Activated CD4-positive, alpha-beta T cell treated with anti-CD3 and anti-CD28 coated beads for 36 hours (primary cell): Measurements from ENCODE around the gene RTP5. TPM values are rescaled to one million over a fixed set of nuclear protein-coding genes. Genes with fewer than 3 reads are reported as not detected.

Experiments used
- ATAC-seq: fragments of 200-7000 bp; cut with Tn5 transposase; one replicate; pipeline ENCODE4 v1.10.0; 2021; ENCODE audit warnings: mild to moderate bottlenecking, moderate library complexity
- CTCF ChIA-PET: fragments of 350-600 bp; sonication (Branson Sonifier 250); formaldehyde crosslinking; loops from one replicate; lab custom pipeline; 2021; ENCODE audit warnings: antibody characterized with exemption; lab: Charles Lee
- POLR2A ChIA-PET: fragments of 350-600 bp; sonication (Branson Sonifier 250); formaldehyde crosslinking; loops from one replicate; lab custom pipeline; 2021; ENCODE audit warnings: antibody characterized with exemption, inconsistent platforms; lab: Charles Lee
- DNase-seq: peaks from one replicate; pipeline ENCODE4 v3.0.0-alpha.2; 2020
- H3K27ac Mint-ChIP-seq: one replicate; pipeline ENCODE4 v1.8.0; 2021; ENCODE audit warnings: mixed read lengths
- H3K27me3 Mint-ChIP-seq: one replicate; pipeline ENCODE4 v1.8.0; 2021; ENCODE audit warnings: mixed read lengths
- H3K36me3 Mint-ChIP-seq: one replicate; pipeline ENCODE4 v1.8.0; 2021; ENCODE audit warnings: low read depth, mixed read lengths
- H3K4me1 Mint-ChIP-seq: one replicate; pipeline ENCODE4 v1.8.0; 2021; ENCODE audit warnings: mixed read lengths
- H3K4me3 Mint-ChIP-seq: one replicate; pipeline ENCODE4 v1.8.0; 2021; ENCODE audit warnings: mild to moderate bottlenecking, moderate library complexity, mixed read lengths
- H3K9me3 Mint-ChIP-seq: one replicate; pipeline ENCODE4 v1.8.0; 2021; ENCODE audit warnings: low read depth, mixed read lengths
- intact Hi-C, 2 experiments: fragments of 100-400 bp; cut with DNase I in 1 of 2; cut with micrococcal nuclease in 1 of 2; formaldehyde crosslinking; loops; one replicate each; pipeline versions ENCODE4 v1.14.2 to v1.15.1; 2022 to 2024; cut with DNase I, micrococcal nuclease
- total RNA-seq, 2 experiments: library from RNA; stranded (reverse); gene quantifications; one replicate each; pipeline ENCODE4 v1.2.3, GENCODE V29; 2021

Gene RTP5
- total RNA-seq, 2 experiments from 2014 or later, result 0.07 TPM; not detected in 1

DNA sequence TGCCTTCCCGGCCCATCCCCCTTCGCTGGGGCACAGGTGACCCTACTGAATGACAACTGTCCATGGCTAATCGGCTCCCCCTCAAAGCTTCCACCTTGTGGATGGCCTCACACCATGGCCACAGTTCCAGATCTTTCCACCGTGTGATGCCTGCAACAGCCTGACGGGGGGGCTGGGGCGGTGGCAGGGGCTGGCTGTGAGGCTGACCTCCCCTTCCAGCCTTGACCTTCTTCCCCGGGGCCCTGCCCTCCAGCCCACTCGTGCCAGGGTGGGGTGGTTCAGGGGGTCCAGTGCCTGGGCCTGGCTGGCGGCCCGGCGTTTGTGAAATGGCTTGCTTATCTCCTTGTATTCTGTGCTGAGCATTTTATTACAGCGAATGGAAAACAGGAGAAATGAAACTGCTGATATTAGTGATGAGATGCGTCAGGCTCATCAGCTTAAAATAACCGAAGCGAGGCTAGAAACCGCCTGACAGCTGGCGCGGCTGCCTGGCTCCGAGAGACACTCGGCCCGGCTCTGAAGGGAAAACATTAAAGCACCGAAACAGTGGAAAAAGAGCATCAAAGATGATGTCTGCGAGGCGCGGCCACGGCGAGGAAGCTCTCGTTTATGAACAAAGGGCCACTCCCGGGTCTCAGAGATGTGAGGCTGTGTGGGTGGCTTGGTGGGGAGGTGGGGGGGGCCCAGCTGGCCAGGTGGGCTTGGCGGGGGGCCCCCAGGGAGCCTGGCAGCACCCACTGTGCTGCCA lies 9.9 kb upstream of the RTP5 start:
- peak overlapping the region; percentile 95 for H3K27ac Mint-ChIP-seq

DNA sequence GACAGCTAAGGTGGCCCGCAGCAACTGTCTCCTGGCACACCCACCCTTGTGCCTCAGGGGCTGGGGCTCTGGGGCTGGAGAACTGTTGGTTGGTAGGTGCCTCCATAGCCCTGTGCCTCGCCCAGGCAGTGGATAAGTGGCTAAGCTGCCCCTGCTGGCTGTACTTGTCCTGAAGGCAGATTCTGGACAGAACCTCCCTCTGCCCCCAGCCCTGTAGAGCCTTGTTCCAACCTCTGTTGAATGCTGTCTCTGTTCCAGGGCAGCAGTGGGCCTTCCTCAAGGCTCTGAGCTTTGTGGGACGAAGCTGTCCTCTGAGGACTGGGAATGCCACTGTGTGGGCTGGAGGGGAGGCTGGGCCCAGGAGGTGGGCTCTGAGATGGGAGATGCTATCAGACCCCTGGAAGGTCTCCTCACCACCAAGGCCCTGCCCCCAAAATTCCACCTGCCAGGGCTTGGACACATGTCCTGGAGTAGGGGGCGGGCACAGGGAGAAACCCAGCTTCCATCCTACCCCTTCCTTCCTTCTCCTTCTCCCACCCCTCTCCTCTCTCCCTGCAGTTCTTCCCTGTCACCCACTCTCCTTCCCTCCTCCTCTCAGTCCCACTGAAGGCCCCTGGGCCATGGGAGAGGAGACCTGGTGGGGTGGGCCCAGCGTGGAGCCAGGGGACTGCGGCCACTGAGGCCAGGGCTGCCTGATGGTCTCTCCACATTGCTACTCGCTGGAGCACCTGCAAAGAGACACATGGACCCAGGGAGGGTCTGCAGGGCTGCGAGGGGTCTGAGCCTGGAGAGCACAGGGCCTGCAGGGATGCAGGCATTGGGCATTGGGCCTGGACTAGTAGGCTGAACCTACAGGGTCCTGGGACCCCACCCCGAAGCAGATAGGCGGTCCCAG lies 9.1 kb upstream of the RTP5 start:
- ATAC-seq (peak; percentile 17), DNase-seq (no peak)
- peaks cover 71% of the 10 kb centered on the region for H3K4me1 Mint-ChIP-seq
- H3K36me3 Mint-ChIP-seq, result peaks cover 21% of the 10 kb centered on the region
- H3K27ac Mint-ChIP-seq, result peak overlapping the region; percentile 95
- CTCF ChIA-PET, result interaction anchor here (0.6 to 1.9 kb wide), 8 partner anchors 8 to 126 kb away, joined by 3 to 14 read pairs (median 4); partner anchors contain the start of gene D2HGDH
- H3K9me3 Mint-ChIP-seq, result peaks cover 12% of the 10 kb centered on the region
- peaks cover 19% of the 10 kb centered on the region for H3K27me3 Mint-ChIP-seq
- POLR2A ChIA-PET, result interaction anchor here (1.0 to 1.5 kb wide), 2 partner anchors 8 to 174 kb away, joined by 5 to 6 read pairs; partner anchors contain the start of gene DTYMK
- H3K4me3 Mint-ChIP-seq, result peak overlapping the region; percentile 85
- intact Hi-C loops, result loop anchor here (1.0 to 5.0 kb wide), 3 partner anchors 123 to 240 kb away; partner anchors contain the start of gene DTYMK (in 2 of the 2)

More for the DNA sequence above, 9.9 kb upstream of the RTP5 start:
- Mint-ChIP-seq H3K9me3 (peaks cover 6% of the 10 kb centered on the region), H3K27me3 (peaks cover 11% of the 10 kb centered on the region), H3K4me3 (peak overlapping the region; percentile 85), H3K36me3 (peaks cover 21% of the 10 kb centered on the region), H3K4me1 (peaks cover 63% of the 10 kb centered on the region)
- intact Hi-C loops, result loop anchor here (1.0 to 5.0 kb wide), 9 partner anchors 9 to 239 kb away; partner anchors contain the start of genes DTYMK (in 2 of the 2) and D2HGDH (in 1 of the 2)
- POLR2A ChIA-PET, result interaction anchor here (0.9 to 1.5 kb wide), 3 partner anchors 8 to 173 kb away, joined by 3 to 6 read pairs (median 5); partner anchors contain the start of gene DTYMK
- CTCF ChIA-PET, result interaction anchor here (0.8 to 1.9 kb wide), 7 partner anchors 9 to 126 kb away, joined by 3 to 14 read pairs (median 4); partner anchors contain the start of gene D2HGDH
- DNase-seq (peak; percentile 88), ATAC-seq (peak; percentile 47)

DNA sequence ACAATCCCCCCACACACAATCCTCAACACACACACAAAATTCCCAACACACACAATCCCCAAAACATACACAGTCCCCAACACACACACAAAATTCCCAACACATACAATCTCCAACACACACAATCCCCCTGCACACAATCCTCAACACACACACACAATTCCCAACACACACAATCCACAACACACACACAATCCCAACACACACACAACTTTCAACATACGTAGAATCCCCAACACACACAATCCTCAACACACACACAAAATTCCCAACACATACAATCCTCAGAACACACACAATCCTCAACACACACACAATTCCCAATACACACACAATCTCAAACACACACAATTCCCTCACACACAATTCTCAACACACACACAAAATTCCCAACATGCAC lies 8.3 kb upstream of the RTP5 start:
- Mint-ChIP-seq H3K36me3 (peaks cover 21% of the 10 kb centered on the region), H3K27ac (peak overlapping the region; percentile 95), H3K4me3 (no peak overlapping the region), H3K4me1 (peaks cover 73% of the 10 kb centered on the region), H3K9me3 (peaks cover 12% of the 10 kb centered on the region), H3K27me3 (peaks cover 24% of the 10 kb centered on the region)
- ChIA-PET CTCF (interaction anchor here (1.9 kb wide), 1 partner anchor 127 kb away, joined by 4 read pairs; the partner anchor contains the start of gene D2HGDH), POLR2A (no interaction called here)
- DNase-seq, result no peak
- ATAC-seq, result no peak
- intact Hi-C loops, result loop anchor here (5.0 kb wide), 2 partner anchors 124 to 174 kb away; partner anchors contain the start of gene DTYMK (in 2 of the 2)

DNA sequence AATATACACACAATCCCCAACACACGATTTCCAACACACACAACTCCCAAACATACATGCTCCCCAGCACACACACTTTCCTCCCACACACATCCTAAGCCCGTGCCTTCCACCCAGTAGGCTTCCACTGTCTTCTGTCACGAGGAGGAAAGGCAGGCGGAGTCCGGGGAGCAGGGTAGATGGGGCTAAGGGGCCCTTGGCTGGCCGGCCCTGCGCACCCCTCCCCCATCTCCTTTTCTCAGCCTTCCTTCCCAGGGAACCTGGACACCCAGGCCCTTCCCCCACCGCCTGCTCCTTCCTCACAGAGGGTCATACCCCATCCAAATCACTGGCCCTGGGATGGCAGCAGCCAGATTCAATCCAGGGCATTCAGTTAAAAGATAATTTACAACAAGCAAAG lies 7.4 kb upstream of the RTP5 start:
- Mint-ChIP-seq H3K27me3 (peaks cover 24% of the 10 kb centered on the region), H3K27ac (peak overlapping the region; percentile 95), H3K4me1 (peaks cover 70% of the 10 kb centered on the region), H3K9me3 (peaks cover 12% of the 10 kb centered on the region), H3K4me3 (no peak overlapping the region), H3K36me3 (peaks cover 15% of the 10 kb centered on the region)
- CTCF ChIA-PET, result no interaction called here
- ATAC-seq (no peak), DNase-seq (no peak)
- POLR2A ChIA-PET, result no interaction called here
- intact Hi-C loops, result loop anchor here (2.0 to 5.0 kb wide), 4 partner anchors 73 to 175 kb away; partner anchors contain the start of gene DTYMK (in 2 of the 2)

DNA sequence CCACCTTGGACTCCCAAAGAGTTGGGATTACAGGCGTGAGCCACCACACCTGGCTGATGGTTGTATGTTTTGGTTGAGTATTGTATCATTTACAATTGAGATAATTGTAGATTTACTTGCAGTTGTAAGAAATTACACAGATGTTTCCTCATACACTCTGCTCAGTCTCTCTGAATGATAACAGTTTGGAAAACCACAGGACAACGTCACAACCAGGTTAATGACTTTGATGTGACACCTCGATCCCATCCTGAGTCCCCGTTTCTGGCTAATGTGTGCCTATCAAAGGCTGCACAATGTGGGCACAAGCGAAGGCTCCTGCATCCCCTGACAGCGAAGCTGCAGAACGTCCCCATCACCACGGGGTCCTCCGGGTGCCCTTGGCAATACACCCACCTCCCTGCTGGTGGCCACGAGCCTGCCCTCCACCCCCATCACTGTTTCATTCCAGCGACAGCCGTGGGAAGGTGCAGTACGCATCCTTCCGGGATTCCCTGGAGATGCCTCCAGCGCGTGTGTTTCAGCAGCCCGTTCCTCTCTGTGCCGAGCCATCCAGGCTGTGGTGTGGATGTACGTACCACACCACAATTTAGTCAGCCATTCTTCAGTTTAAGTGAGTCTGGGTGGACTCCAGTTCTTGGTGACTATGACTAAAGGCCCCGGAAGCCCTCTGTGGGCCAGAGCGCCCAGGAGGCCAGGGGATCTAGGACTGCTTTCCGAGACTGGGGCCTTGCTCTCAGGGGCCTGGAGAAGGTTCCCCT lies 6.6 kb upstream of the RTP5 start:
- intact Hi-C loops, result loop anchor here (1.0 to 5.0 kb wide), 6 partner anchors 19 to 507 kb away; partner anchors contain the start of genes DTYMK (in 2 of the 2) and FARP2 (in 1 of the 2)
- H3K36me3 Mint-ChIP-seq, result peaks cover 14% of the 10 kb centered on the region
- DNase-seq, result no peak
- peaks cover 24% of the 10 kb centered on the region for H3K27me3 Mint-ChIP-seq
- POLR2A ChIA-PET, result interaction anchor here (0.6 kb wide), 1 partner anchor 18 kb away, joined by 13 read pairs; no protein-coding TSS in a partner anchor
- CTCF ChIA-PET, result no interaction called here
- H3K9me3 Mint-ChIP-seq, result peaks cover 12% of the 10 kb centered on the region
- ATAC-seq, result no peak
- peak overlapping the region; percentile 89 for H3K27ac Mint-ChIP-seq
- H3K4me1 Mint-ChIP-seq, result peaks cover 78% of the 10 kb centered on the region
- H3K4me3 Mint-ChIP-seq, result peak overlapping the region; percentile 32

DNA sequence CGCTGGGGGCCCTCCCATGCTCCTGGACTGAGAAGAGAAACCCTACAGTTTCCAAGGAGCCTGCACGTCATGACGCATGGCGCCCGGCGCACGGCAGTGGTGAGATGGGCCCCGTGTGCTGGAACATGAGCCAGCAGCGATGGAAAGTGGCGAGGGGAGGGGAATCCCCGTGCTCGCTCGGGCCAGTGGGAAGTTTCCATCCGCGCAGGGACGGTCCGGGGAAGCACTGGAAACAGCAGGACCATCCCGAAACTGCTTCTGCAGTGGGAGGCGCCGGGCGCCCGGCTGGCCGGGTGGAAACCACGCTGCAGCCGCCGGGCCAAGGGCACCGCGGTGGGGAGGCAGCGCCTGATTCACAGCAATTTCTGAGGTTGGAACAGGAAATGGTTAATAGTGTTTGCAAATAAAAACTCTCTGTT lies 6.0 kb upstream of the RTP5 start:
- peaks cover 10% of the 10 kb centered on the region for H3K36me3 Mint-ChIP-seq
- peak; percentile 47 for ATAC-seq
- intact Hi-C loops, result loop anchor here (1.0 to 5.0 kb wide), 6 partner anchors 19 to 507 kb away; partner anchors contain the start of genes DTYMK (in 2 of the 2) and FARP2 (in 1 of the 2)
- peaks cover 84% of the 10 kb centered on the region for H3K4me1 Mint-ChIP-seq
- POLR2A ChIA-PET, result no interaction called here
- CTCF ChIA-PET, result no interaction called here
- peak overlapping the region; percentile 89 for H3K27ac Mint-ChIP-seq
- H3K27me3 Mint-ChIP-seq, result peaks cover 24% of the 10 kb centered on the region
- DNase-seq, result peak; percentile 87
- H3K9me3 Mint-ChIP-seq, result peaks cover 12% of the 10 kb centered on the region
- H3K4me3 Mint-ChIP-seq, result peak overlapping the region; percentile 32

DNA sequence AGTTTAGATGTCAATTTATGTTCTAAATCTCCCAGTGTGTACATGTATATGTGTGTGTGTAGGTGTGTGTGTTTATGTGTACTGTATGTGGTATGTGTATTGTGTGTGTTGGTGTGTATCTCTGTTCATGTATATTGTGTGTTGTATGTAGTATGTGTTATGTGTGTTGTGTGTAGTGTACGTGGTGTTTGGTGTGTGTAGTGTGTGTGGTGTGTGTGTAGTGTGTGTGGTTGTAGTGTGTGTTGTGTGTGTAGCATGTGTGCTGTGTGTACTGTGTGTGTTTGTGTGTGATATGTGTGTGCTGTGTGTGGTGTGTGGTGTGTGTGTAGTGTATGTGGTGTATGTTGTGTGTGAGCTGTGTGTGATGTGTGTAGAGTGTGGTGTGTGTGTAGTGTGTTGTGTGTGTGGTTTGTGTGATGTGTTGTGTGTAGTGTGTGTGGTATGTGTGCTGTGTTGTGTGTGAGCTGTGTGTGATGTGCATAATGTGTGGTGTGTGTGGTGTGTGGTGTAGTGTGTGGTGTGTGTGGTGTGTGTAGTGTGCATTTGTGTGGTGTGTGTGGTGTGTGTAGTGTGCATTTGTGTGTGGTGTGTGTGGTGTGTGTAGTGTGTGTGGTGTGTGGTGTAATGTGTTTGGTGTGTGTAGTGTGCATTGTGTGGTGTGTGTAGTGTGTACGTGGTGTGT lies 5.2 kb upstream of the RTP5 start:
- peaks cover 91% of the 10 kb centered on the region for H3K4me1 Mint-ChIP-seq

DNA sequence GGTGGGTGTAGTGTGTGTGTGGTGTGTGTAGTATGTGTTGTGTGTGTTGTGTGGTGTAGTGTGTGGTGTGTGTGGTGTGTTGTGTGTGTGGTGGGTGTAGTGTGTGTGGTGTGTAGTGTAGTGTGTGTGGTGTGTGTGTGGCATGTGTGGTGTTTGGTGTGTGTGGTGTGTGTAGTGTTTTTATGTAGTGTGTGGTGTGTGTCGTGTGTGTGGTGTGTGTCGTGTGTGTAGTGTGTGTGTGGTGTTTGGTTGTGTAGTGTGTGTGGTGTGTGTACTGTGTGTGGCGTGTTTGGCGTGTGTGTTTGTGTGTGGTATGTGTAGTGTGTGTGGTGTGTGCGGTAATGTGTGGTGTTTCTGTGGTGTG lies 4.7 kb upstream of the RTP5 start:
- Mint-ChIP-seq H3K27ac (peak overlapping the region; percentile 43), H3K4me3 (no peak overlapping the region), H3K4me1 (peaks cover 89% of the 10 kb centered on the region), H3K36me3 (peaks cover 10% of the 10 kb centered on the region), H3K9me3 (peaks cover 12% of the 10 kb centered on the region), H3K27me3 (peaks cover 24% of the 10 kb centered on the region)
- intact Hi-C loops, result loop anchor here (5.0 kb wide), 2 partner anchors 128 to 178 kb away; partner anchors contain the start of gene DTYMK (in 2 of the 2)
- POLR2A ChIA-PET, result no interaction called here
- no peak for DNase-seq
- CTCF ChIA-PET, result no interaction called here
- ATAC-seq, result no peak

More for the DNA sequence above, 5.2 kb upstream of the RTP5 start:
- POLR2A ChIA-PET, result no interaction called here
- no peak for DNase-seq
- Mint-ChIP-seq H3K4me3 (peak overlapping the region; percentile 30), H3K27ac (peak overlapping the region; percentile 89), H3K9me3 (peaks cover 12% of the 10 kb centered on the region), H3K27me3 (peaks cover 24% of the 10 kb centered on the region), H3K36me3 (peaks cover 10% of the 10 kb centered on the region)
- intact Hi-C loops, result loop anchor here (5.0 kb wide), 2 partner anchors 127 to 177 kb away; partner anchors contain the start of gene DTYMK (in 2 of the 2)
- CTCF ChIA-PET, result no interaction called here
- ATAC-seq, result no peak

DNA sequence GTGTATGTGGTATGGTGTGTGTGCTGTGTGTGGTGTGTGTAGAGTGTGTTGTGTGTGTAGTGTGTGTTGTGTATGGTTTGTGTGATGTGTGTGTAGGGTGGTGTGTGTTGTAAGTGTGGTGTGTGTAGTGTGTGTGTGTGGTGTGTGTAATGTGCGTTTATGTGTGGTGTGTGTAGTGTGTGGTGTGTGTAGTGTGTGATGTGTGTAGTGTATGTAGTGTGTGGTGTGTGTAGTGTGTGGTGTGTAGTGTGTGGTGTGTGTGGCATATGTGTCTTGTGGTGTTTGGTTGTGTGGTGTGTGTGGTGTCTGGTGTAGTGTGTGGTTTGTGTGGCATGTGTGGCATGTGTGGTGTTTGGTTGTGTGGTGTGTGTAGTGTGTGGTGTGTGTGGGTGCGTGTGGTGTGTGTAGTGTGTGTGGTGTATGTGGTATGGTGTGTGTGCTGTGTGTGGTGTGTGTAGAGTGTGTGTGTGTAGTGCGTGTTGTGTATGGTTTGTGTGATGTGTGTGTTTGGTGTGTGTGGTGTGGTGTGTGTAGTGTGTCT lies 4.0 kb upstream of the RTP5 start:
- DNase-seq (no peak), ATAC-seq (no peak)
- Mint-ChIP-seq H3K27ac (no peak overlapping the region), H3K9me3 (peaks cover 12% of the 10 kb centered on the region), H3K27me3 (peaks cover 24% of the 10 kb centered on the region), H3K4me1 (peaks cover 83% of the 10 kb centered on the region), H3K4me3 (no peak overlapping the region), H3K36me3 (peaks cover 10% of the 10 kb centered on the region)
- ChIA-PET POLR2A (no interaction called here), CTCF (no interaction called here)
- intact Hi-C loops, result no loop called here
